Fibroblast of villous mesenchyme (primary cell): ENCODE measurements around the gene ING2. TPM values are rescaled to one million over a fixed set of nuclear protein-coding genes. Genes with fewer than 3 reads are reported as not detected.
A peak's percentile ranks its signal among the peaks of the same experiment; 100 is the strongest.

ENCODE experiments used
- DNase-seq: peaks from one replicate; pipeline ENCODE4 v3.0.0-alpha.2; 2010; ENCODE audit warnings: low read depth
- H3K4me3 ChIP-seq: 2 replicates; pipeline ENCODE4 v1.5.1; 2011; ENCODE audit warnings: low read depth, mild to moderate bottlenecking, low read length
- CTCF ChIP-seq: IDR thresholded peaks from 2 replicates; pipeline ENCODE4 v1.5.1; 2012; ENCODE audit warnings: low read depth, mild to moderate bottlenecking, low read length; ENCODE audit not compliant: insufficient read depth
- total RNA-seq: library from RNA; depleted of rRNA; stranded (reverse); fragments of >200 nt; gene quantifications from 2 replicates; pipeline ENCODE4 v1.2.3, GENCODE V29; 2012

Gene ING2
- total RNA-seq, 1 donor: 8.6 TPM

- no peak for TF ChIP-seq CTCF
- DNase-seq: no peak
- no peak overlapping the region for H3K4me3 ChIP-seq
Measured at GRCh38 chr4:183515411-183515810, 10.6 kb downstream of the ING2 start.

GRCh38 chr4:183517194-183517593 is 12.3 kb downstream of the ING2 start:
- no peak for TF ChIP-seq CTCF
- no peak for DNase-seq
- H3K4me3 ChIP-seq: no peak overlapping the region

- no peak overlapping the region for H3K4me3 ChIP-seq
Measured at GRCh38 chr4:183517781-183518180, 12.9 kb downstream of the ING2 start.

GRCh38 chr4:183522821-183523220 is 18.0 kb downstream of the ING2 start:
- no peak for DNase-seq
- no peak overlapping the region for H3K4me3 ChIP-seq
- no peak for TF ChIP-seq CTCF

More at GRCh38 chr4:183517781-183518180, 12.9 kb downstream of the ING2 start:
- no peak for TF ChIP-seq CTCF
- peak; percentile 31 for DNase-seq

GRCh38 chr4:183527326-183527725 is 22.5 kb downstream of the ING2 start:
- H3K4me3 ChIP-seq: no peak overlapping the region
- no peak for DNase-seq
- no peak for TF ChIP-seq CTCF

GRCh38 chr4:183532821-183533220 is 28.0 kb downstream of the ING2 start:
- no peak for TF ChIP-seq CTCF
- DNase-seq: peak; percentile 59
- H3K4me3 ChIP-seq: no peak overlapping the region

GRCh38 chr4:183533698-183534097 is 28.8 kb downstream of the ING2 start:
- no peak for TF ChIP-seq CTCF
- no peak overlapping the region for H3K4me3 ChIP-seq
- peak; percentile 27 for DNase-seq
